SK-N-SH treated with all-trans-retinoic acid at 6 μM for 48 hours (cell line): Measurements from ENCODE around the gene KLF6.

ENCODE experiments used
- ATAC-seq: fragments of 200-7000 bp; cut with Tn5 transposase; 3 replicates; pipeline ENCODE4 v1.9.1; 2020; ENCODE audit warnings: mild to moderate bottlenecking, moderate library complexity
- ARNTL ChIP-seq: fragments of 450-650 bp; formaldehyde crosslinking; IDR thresholded peaks from 2 replicates; pipeline ENCODE4 v1.5.0; 2020; ENCODE audit warnings: low read depth, mild to moderate bottlenecking, moderate library complexity, borderline replicate concordance
- BACH2 ChIP-seq: fragments of 250-450 bp; sonication (Bioruptor Pico); IDR thresholded peaks from 2 replicates; pipeline ENCODE4 v1.9.0; 2021; ENCODE audit warnings: mild to moderate bottlenecking, borderline replicate concordance
- CREB5 ChIP-seq: fragments of 250-450 bp; sonication (Bioruptor Pico); IDR thresholded peaks from 2 replicates; pipeline ENCODE4 v1.5.1; 2020; ENCODE audit warnings: low read depth, mild to moderate bottlenecking, moderate library complexity
- CSDC2 ChIP-seq: fragments of 250-450 bp; sonication (Bioruptor Pico); IDR thresholded peaks from 2 replicates; pipeline ENCODE4 v1.5.0; 2020; ENCODE audit warnings: mild to moderate bottlenecking, moderate library complexity
- ESRRG ChIP-seq: fragments of 250-450 bp; sonication (Bioruptor Pico); IDR thresholded peaks from 2 replicates; pipeline ENCODE4 v1.6.1; 2021; ENCODE audit warnings: mild to moderate bottlenecking
- GLIS3 ChIP-seq: fragments of 250-450 bp; sonication (Bioruptor Pico); IDR thresholded peaks from 2 replicates; pipeline ENCODE4 v1.5.0; 2020; ENCODE audit warnings: mild to moderate bottlenecking, moderate library complexity
- ISL1 ChIP-seq: fragments of 250-450 bp; sonication (Bioruptor Pico); IDR thresholded peaks from 2 replicates; pipeline ENCODE4 v2.1.2; 2022; ENCODE audit warnings: mild to moderate bottlenecking, moderate library complexity
- PATZ1 ChIP-seq: fragments of 250-450 bp; sonication (Bioruptor Pico); IDR thresholded peaks from 2 replicates; pipeline ENCODE4 v1.8.0; 2020; ENCODE audit warnings: mild to moderate bottlenecking, moderate library complexity, borderline replicate concordance
- POU6F1 ChIP-seq: fragments of 250-450 bp; sonication (Bioruptor Pico); IDR thresholded peaks from 2 replicates; pipeline ENCODE4 v1.8.0; 2021; ENCODE audit warnings: low read depth, mild to moderate bottlenecking, moderate library complexity, borderline replicate concordance
- PPARA ChIP-seq: fragments of 250-450 bp; sonication (Bioruptor Pico); IDR thresholded peaks from 2 replicates; pipeline ENCODE4 v1.5.0; 2020; ENCODE audit warnings: mild to moderate bottlenecking, borderline replicate concordance
- RARB ChIP-seq: fragments of 250-450 bp; sonication (Bioruptor Pico); IDR thresholded peaks from 2 replicates; pipeline ENCODE4 v1.8.0; 2021; ENCODE audit warnings: mild to moderate bottlenecking, moderate library complexity
- SNAI2 ChIP-seq: fragments of 250-450 bp; sonication (Bioruptor Pico); IDR thresholded peaks from 2 replicates; pipeline ENCODE4 v1.5.0; 2020; ENCODE audit warnings: mild to moderate bottlenecking, moderate library complexity
- TCF4 ChIP-seq: fragments of 250-450 bp; sonication (Bioruptor Pico); IDR thresholded peaks from 2 replicates; pipeline ENCODE4 v1.8.0; 2021; ENCODE audit warnings: mild to moderate bottlenecking, moderate library complexity, borderline replicate concordance
- TOX ChIP-seq: fragments of 250-450 bp; sonication (Bioruptor Pico); IDR thresholded peaks from 2 replicates; pipeline ENCODE4 v1.8.0; 2021; ENCODE audit warnings: mild to moderate bottlenecking, moderate library complexity, borderline replicate concordance
- ZC3H10 ChIP-seq: fragments of 250-450 bp; sonication (Bioruptor Pico); IDR thresholded peaks from 2 replicates; pipeline ENCODE4 v1.5.1; 2021; ENCODE audit warnings: mild to moderate bottlenecking, moderate library complexity
- ZFP3 ChIP-seq: fragments of 250-450 bp; sonication (Bioruptor Pico); IDR thresholded peaks from 2 replicates; pipeline ENCODE4 v1.5.0; 2020; ENCODE audit warnings: mild to moderate bottlenecking, moderate library complexity
- ZNF565 ChIP-seq: fragments of 450-650 bp; formaldehyde crosslinking; conservative IDR thresholded peaks from 2 replicates; pipeline ENCODE4 v1.5.0; 2020; ENCODE audit warnings: low read depth, mild to moderate bottlenecking, moderate library complexity
- ZNF70 ChIP-seq: fragments of 450-650 bp; formaldehyde crosslinking; IDR thresholded peaks from 2 replicates; pipeline ENCODE4 v1.5.0; 2020; ENCODE audit warnings: mild to moderate bottlenecking, moderate library complexity
- ZNF8 ChIP-seq: fragments of 450-650 bp; formaldehyde crosslinking; IDR thresholded peaks from 2 replicates; pipeline ENCODE4 v1.5.0; 2020; ENCODE audit warnings: mild to moderate bottlenecking, moderate library complexity
- TF ChIP-seq, protein P1 (sequence below): fragments of 250-450 bp; sonication (Bioruptor Pico); IDR thresholded peaks from 2 replicates; pipeline ENCODE4 v1.5.1; 2021; ENCODE audit warnings: mild to moderate bottlenecking, moderate library complexity

KLF6 gene

DNA sequence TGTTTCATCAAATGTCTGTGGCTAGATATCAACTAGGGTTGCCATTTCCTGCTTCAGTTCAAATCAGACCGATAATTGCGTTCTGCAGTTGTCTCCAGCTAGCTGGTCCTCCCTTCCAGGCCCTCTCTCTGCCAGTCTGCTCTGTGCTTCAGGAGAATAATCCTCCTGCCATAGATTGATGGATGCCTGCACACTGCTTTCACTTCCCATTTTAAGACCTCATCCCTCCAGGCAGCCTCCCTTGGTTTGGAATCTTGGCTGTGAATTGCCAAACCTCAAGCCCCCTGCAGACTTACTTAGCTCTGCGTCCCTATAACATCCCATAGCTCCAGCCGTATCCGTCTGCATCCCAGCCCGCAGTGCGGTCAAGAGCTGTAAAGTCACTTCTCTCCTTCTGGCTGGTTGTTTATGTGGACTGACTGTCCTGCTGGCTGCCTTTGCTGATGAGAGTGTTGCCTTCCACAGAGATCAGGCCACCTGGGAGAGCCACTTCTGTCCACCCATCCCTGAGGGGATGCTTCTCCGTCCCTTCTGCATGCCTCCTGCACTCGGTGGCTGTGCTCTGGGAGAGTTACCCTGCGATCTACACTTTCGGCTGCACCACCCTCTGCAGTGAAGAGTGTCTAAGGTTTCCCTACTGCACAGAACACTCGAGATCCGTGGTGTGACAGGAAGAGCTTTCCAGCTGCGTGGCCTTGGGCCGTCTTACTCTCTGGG, 22.4 kb upstream of the KLF6 start:
- ATAC-seq, result no peak
- TF ChIP-seq ARNTL (CRISPR knock-in tag) (no peak), ZNF70 (CRISPR knock-in tag) (no peak), RARB (CRISPR knock-in tag) (no peak), TCF4 (CRISPR knock-in tag) (no peak), ZNF8 (no peak)

- TF ChIP-seq CREB5 (CRISPR knock-in tag) (no peak), SNAI2 (CRISPR knock-in tag) (no peak), ZNF8 (no peak), TCF4 (CRISPR knock-in tag) (no peak), ESRRG (CRISPR knock-in tag) (no peak), BACH2 (CRISPR knock-in tag) (no peak), PPARA (no peak), GLIS3 (CRISPR knock-in tag) (no peak), ZC3H10 (CRISPR knock-in tag) (no peak), ZNF70 (CRISPR knock-in tag) (no peak), ZFP3 (CRISPR knock-in tag) (no peak), POU6F1 (CRISPR knock-in tag) (no peak), CSDC2 (CRISPR knock-in tag) (no peak)
- TF ChIP-seq, protein P1, sequence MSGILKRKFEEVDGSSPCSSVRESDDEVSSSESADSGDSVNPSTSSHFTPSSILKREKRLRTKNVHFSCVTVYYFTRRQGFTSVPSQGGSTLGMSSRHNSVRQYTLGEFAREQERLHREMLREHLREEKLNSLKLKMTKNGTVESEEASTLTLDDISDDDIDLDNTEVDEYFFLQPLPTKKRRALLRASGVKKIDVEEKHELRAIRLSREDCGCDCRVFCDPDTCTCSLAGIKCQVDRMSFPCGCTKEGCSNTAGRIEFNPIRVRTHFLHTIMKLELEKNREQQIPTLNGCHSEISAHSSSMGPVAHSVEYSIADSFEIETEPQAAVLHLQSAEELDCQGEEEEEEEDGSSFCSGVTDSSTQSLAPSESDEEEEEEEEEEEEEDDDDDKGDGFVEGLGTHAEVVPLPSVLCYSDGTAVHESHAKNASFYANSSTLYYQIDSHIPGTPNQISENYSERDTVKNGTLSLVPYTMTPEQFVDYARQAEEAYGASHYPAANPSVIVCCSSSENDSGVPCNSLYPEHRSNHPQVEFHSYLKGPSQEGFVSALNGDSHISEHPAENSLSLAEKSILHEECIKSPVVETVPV (CRISPR knock-in tag), result no peak
- ATAC-seq, result peak; percentile 11; the same call in 1 of the 3 replicates
Observed at GRCh38 chr10:3806603-3807002, 21.6 kb upstream of the KLF6 start.

GRCh38 chr10:3805791-3806461, 20.9 kb upstream of the KLF6 start:
- TF ChIP-seq, protein P1 (CRISPR knock-in tag), result no peak
- TF ChIP-seq ZNF565 (CRISPR knock-in tag) (no peak), ISL1 (CRISPR knock-in tag) (no peak), ZNF70 (CRISPR knock-in tag) (no peak), BACH2 (CRISPR knock-in tag) (no peak), PATZ1 (no peak), PPARA (no peak), TOX (CRISPR knock-in tag) (no peak), ZFP3 (CRISPR knock-in tag) (no peak), RARB (CRISPR knock-in tag) (no peak), ESRRG (CRISPR knock-in tag) (no peak), CSDC2 (CRISPR knock-in tag) (no peak)
- peak; percentile 40 for ATAC-seq
